HG02885 (cell line): ENCODE data around the gene SYNGR2.

Experiments used
- ATAC-seq: cut with Tn5 transposase; IDR thresholded peaks from one replicate; pipeline ENCODE4 v1.9.1; 2021; ENCODE audit warnings: mild to moderate bottlenecking; ENCODE audit not compliant: unreplicated experiment, poor library complexity

The SYNGR2 gene

GRCh38 chr17:78142119-78142861, 26.1 kb upstream of the SYNGR2 start:
- no peak for ATAC-seq

- no peak for ATAC-seq
These were observed 24.9 kb upstream of the SYNGR2 start for GRCh38 chr17:78143214-78144146.

GRCh38 chr17:78144147-78144719, 24.1 kb upstream of the SYNGR2 start:
- no peak for ATAC-seq

- no peak for ATAC-seq
These were observed 23.4 kb upstream of the SYNGR2 start for GRCh38 chr17:78144736-78145641.

GRCh38 chr17:78146471-78146869, 21.9 kb upstream of the SYNGR2 start:
- ATAC-seq, result no peak

- no peak for ATAC-seq
These were observed 21.5 kb upstream of the SYNGR2 start for GRCh38 chr17:78146881-78147280.

GRCh38 chr17:78147315-78147998, 20.9 kb upstream of the SYNGR2 start:
- peak; percentile 51 for ATAC-seq

- no peak for ATAC-seq
These were observed 19.9 kb upstream of the SYNGR2 start for GRCh38 chr17:78148286-78149016.

GRCh38 chr17:78151514-78152008, 16.8 kb upstream of the SYNGR2 start:
- no peak for ATAC-seq

GRCh38 chr17:78154903-78155811, 13.2 kb upstream of the SYNGR2 start:
- ATAC-seq, result peak; percentile 45

- ATAC-seq, result peak; percentile 50
These were observed 8.7 kb upstream of the SYNGR2 start for GRCh38 chr17:78159575-78160158.

GRCh38 chr17:78163881-78164747, 4.3 kb upstream of the SYNGR2 start:
- ATAC-seq, result no peak

GRCh38 chr17:78164748-78165607, 3.4 kb upstream of the SYNGR2 start:
- no peak for ATAC-seq

- ATAC-seq, result no peak
These were observed 2.0 kb upstream of the SYNGR2 start for GRCh38 chr17:78166416-78166815.
